HG02852 (cell line): ENCODE results near the gene COL27A1.

Experiments
- ATAC-seq: cut with Tn5 transposase; IDR thresholded peaks from one replicate; pipeline ENCODE4 v1.9.1; 2021; ENCODE audit warnings: mild to moderate bottlenecking, moderate library complexity; ENCODE audit not compliant: unreplicated experiment

The COL27A1 gene

DNA sequence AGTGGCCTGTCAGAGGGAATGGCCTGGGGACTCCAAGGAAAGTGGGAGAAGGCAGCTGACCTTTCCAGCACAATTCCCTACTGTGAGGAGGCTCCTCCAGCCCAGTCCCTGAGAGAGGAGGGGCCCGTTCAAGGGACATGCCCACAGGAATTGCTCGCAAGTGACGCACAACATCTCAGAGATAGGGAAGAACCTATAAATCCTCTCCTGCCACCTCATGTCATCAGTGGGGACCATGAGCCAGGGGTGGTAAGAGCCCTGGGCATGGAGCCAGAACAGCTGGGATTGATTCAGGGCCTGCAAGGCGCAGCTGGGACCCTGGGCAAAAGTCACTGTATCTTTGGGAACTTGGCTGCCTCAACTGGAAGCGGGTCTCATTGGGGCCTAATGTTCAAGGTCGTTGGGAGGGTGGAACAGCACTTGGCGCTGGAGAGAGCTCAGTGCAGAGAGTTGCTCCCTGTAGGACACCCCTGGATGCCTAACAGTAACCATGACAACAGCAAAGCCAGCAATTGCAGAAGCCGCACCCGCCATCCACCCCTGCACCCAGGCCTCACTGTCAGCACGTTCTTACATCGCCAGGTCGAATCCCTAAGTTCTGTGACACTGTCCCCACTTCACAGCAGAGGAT lies 126.3 kb downstream of the COL27A1 start:
- no peak for ATAC-seq

GRCh38 chr9:114282104-114282485 lies 126.8 kb downstream of the COL27A1 start:
- ATAC-seq: no peak

GRCh38 chr9:114282507-114282906 lies 127.2 kb downstream of the COL27A1 start:
- ATAC-seq: no peak

DNA sequence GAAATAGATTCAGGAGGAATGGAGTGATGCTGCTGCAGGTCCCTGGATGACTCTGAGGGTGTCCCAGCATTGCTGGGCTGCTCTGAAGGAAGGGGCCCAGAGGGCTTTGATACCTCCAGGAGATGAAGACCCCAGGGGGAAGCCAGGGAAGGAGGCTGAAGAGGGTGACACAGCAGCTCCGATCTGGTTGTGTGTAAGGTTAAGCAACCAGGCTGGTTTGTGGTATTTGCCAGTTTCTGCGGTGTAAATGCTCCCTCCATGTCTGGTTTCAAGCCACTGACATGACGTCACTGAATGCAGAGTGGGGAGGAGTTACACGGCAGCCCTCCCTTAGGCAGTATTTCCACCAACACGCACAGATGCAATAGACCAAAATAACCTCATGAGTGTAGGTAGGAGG lies 127.6 kb downstream of the COL27A1 start:
- ATAC-seq: no peak

- no peak for ATAC-seq
Observed at GRCh38 chr9:114283551-114284111, 128.3 kb downstream of the COL27A1 start.

DNA sequence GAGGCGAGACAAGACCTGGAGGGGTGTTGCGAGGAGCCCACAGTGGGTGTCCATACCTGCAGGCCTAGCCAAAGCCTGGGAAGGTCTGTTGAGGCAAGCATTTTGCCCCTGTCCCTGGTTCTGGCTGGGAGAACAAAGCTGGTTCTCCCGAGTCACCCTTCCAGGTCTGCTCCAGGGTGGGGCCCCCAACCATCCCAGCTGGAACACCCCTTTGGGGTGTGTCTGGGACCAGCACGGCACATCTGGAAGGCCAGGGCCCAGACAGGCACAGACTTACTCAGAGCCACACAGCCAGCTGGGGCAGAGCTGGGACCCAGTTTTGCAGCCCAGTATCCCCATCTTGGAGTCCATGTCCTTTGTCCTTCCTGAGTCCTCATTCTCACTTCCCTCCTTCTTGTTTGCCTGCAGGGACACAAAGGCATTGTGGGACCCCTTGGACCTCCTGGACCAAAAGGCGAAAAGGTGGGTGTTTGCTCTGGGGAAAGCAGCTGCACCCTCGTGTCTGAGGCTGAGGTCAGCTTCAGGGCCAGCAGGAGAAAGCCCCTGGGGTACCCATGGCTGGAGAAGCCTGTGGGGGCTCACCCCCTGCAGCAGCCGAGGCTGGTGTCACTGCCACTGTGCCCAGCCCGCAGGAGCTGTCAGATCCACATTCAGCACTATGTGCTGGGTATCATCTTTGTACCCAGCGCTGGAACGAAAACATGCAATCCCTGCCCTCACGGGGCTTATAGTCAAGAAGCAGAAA lies 129.2 kb downstream of the COL27A1 start:
- no peak for ATAC-seq

- ATAC-seq: no peak
Observed at GRCh38 chr9:114285166-114285867, 130.0 kb downstream of the COL27A1 start.

GRCh38 chr9:114286146-114286679 lies 130.9 kb downstream of the COL27A1 start:
- ATAC-seq: no peak

DNA sequence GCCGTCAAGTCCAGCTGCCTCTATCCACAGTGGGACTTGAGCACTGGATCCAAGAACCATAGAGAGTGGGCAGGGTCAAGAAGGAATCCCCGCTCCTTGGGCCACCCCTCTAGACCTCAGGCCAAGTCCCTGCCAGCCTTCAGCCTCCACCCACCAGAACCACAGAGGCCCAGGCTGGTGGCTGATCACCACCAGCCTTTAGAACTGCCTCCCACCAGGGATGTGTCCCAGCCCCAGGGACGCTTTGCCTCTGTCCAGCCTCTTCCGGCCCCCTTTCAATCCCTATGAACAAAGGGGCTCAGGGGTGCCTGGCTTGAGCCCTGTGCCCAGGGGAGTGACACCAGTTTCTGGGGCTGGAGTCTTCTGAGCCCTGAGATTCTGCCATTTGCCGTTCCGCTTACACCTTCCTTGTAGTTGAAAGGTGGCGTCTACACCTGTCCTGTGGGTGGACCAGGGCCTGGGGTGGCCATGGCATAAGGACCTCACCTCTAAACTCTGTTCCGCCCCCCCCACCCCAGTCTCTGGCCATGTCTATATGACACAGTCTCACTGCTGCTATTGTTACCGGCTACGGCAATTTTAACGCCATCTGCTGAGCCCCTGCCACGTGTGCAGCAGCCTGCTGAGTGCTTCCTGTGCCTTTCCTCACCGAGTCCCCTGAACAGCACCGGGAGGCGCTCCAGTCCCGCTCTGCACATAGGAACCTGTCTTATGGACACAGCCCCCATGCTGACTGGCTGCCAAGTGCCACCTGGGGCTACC lies 131.8 kb downstream of the COL27A1 start:
- no peak for ATAC-seq

GRCh38 chr9:114287763-114288192 lies 132.4 kb downstream of the COL27A1 start:
- ATAC-seq: no peak

DNA sequence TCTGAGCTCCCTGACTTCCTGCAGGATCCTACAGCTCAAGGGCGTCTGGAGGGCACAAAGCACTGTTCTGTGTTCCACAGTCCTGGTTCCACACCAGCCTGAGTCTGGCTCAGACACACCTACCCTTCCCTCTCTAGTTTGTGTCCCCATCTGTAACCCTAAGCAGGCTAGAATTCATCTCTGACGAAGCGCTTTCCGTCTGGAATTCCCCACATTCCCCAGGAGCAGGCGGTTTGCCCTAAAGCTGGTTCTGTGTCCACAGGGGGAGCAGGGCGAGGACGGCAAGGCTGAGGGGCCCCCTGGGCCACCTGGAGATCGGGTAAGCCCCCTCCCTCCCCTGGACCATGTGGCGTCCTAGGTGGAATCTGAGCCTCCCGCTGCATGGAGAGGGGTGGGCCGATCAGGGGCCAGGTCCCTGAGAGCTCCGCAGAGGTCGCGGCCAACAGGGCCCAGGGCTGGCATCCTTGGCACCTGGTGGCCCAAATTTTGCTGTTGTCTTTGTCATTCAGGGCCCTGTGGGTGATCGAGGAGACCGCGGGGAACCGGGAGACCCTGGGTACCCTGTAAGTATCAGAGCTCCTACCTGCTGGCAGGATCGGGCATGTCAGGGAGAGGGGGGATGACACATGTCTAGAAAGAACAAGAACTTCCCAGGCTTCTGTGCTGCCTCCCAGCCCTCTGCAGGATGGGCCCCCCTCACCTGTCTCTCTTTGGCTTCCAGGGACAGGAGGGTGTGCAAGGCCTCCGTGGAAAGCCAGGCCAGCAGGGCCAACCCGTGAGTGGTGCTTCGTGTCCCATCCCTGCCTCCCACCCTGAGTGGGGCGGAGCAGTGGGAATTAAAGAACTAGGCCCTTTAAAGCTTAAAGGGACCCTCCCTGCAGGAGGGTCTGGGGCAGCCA lies 133.1 kb downstream of the COL27A1 start:
- no peak for ATAC-seq

- no peak for ATAC-seq
Observed at GRCh38 chr9:114289106-114289505, 133.8 kb downstream of the COL27A1 start.

DNA sequence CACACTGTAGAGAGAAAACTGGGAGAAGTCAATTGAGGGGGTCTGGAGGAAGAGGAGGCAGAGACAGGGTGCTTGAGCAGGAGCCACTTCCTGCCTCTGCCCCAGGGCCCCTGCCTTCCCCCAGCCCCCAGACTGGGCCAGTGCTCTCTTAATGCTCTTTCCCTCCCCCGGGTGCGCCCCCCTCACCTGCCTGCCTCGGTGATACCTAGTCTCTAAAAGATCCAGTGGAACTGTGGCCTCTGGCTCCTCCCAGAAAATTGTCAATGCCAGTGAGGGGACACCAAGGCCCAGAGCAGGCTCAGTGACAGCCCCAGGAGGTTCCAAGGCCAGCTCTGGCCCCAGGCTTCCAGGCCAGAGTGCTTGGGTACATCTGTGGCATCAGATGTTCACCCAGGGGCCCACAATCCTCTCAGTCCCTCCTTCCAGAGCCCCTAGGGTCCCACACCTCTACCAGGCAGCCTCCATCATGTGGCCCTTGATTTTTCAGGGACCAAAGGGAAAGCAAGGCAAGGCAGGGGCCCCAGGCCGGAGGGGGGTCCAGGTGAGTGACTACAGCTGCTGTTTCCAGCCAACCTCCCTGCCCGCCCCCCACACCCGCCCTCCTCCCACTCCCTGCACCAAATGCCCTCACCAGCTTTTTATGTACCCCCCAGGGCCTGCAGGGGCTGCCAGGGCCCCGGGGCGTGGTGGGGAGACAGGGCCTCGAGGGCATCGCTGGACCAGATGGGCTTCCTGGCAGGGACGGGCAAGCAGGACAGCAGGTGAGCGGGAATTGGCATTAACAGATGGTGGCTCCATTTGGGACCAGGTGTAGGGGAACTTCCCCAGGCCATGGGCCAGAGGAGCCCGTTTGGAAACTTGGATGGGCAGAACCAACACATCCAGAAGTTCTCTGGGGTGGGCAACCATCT lies 134.5 kb downstream of the COL27A1 start:
- ATAC-seq: no peak

DNA sequence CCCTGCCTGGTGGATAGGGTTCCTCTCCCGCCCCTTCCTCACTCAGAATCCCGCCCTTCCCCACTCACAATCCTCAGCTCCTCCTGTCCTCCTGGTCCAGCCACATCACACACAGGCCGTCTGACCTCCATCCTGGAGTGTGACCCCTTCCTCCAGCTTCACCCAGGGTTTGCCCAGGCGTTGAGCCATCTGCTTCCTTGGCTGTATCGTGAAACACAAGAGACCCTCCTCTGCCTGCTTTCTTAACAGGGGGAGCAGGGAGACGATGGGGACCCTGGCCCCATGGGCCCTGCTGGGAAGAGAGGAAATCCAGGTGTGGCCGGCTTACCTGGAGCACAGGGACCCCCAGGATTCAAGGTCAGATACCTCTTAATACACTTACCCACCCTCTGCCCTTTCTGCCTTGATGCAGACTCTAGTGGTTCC lies 135.2 kb downstream of the COL27A1 start:
- no peak for ATAC-seq

DNA sequence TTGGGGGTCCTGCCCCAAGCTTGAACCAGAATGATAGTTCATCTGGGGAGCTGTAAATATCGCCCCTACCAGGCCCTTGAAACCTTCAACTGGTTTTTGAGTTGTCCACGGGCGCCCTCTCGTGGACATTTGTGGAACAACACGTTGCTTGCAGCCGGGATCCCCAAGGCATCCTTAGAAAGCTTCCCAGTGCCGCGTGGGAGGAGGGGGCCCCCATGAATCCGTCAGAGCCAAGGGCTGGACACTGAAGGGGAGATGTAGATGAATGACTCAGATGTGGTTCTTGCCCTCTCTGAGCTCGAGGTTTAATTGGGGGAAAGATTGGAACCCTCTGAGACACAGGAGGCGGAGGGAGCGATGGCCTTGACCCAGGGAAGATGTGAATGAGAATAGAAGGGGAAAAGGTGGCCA lies 135.7 kb downstream of the COL27A1 start:
- ATAC-seq: no peak

- ATAC-seq: no peak
Observed at GRCh38 chr9:114291886-114292590, 136.7 kb downstream of the COL27A1 start.

GRCh38 chr9:114294664-114295063 lies 139.3 kb downstream of the COL27A1 start:
- ATAC-seq: no peak

DNA sequence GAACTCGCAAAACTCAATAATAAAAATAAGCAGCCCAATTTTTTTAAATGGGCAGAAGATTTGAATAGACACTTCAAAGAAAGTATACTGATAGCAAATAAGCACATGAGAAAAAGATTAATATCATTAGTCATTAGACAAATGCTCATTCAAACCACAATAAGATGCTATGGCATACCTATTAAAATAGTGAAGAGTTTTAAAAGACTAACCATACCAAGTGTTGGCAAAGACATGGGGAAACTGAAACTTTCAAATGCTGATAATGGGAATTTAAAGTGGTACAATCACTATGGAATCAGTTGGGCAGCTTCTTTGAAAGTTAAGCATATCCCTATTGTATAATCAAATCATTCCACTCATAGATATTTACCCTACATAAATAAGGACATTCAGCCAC lies 141.0 kb downstream of the COL27A1 start:
- ATAC-seq: no peak
